SK-N-SH treated with all-trans-retinoic acid at 6 μM for 48 hours (cell line): ENCODE measurements around the gene GPR45.

Experiments
- ATAC-seq: fragments of 200-7000 bp; cut with Tn5 transposase; 3 replicates; pipeline ENCODE4 v1.9.1; 2020; ENCODE audit warnings: mild to moderate bottlenecking, moderate library complexity
- ARNTL ChIP-seq: fragments of 450-650 bp; formaldehyde crosslinking; IDR thresholded peaks from 2 replicates; pipeline ENCODE4 v1.5.0; 2020; ENCODE audit warnings: low read depth, mild to moderate bottlenecking, moderate library complexity, borderline replicate concordance
- BACH2 ChIP-seq: fragments of 250-450 bp; sonication (Bioruptor Pico); IDR thresholded peaks from 2 replicates; pipeline ENCODE4 v1.9.0; 2021; ENCODE audit warnings: mild to moderate bottlenecking, borderline replicate concordance
- CSDC2 ChIP-seq: fragments of 250-450 bp; sonication (Bioruptor Pico); IDR thresholded peaks from 2 replicates; pipeline ENCODE4 v1.5.0; 2020; ENCODE audit warnings: mild to moderate bottlenecking, moderate library complexity
- ESRRG ChIP-seq: fragments of 250-450 bp; sonication (Bioruptor Pico); IDR thresholded peaks from 2 replicates; pipeline ENCODE4 v1.6.1; 2021; ENCODE audit warnings: mild to moderate bottlenecking
- GLIS3 ChIP-seq: fragments of 250-450 bp; sonication (Bioruptor Pico); IDR thresholded peaks from 2 replicates; pipeline ENCODE4 v1.5.0; 2020; ENCODE audit warnings: mild to moderate bottlenecking, moderate library complexity
- ISL1 ChIP-seq: fragments of 250-450 bp; sonication (Bioruptor Pico); IDR thresholded peaks from 2 replicates; pipeline ENCODE4 v2.1.2; 2022; ENCODE audit warnings: mild to moderate bottlenecking, moderate library complexity
- OSR1 ChIP-seq: fragments of 250-450 bp; sonication (Bioruptor Pico); IDR thresholded peaks from 2 replicates; pipeline ENCODE4 v1.8.0; 2022; ENCODE audit warnings: moderate library complexity, mild to moderate bottlenecking, inconsistent platforms
- PPARA ChIP-seq: fragments of 250-450 bp; sonication (Bioruptor Pico); IDR thresholded peaks from 2 replicates; pipeline ENCODE4 v1.5.0; 2020; ENCODE audit warnings: mild to moderate bottlenecking, borderline replicate concordance
- RARB ChIP-seq: fragments of 250-450 bp; sonication (Bioruptor Pico); IDR thresholded peaks from 2 replicates; pipeline ENCODE4 v1.8.0; 2021; ENCODE audit warnings: mild to moderate bottlenecking, moderate library complexity
- SNAI2 ChIP-seq: fragments of 250-450 bp; sonication (Bioruptor Pico); IDR thresholded peaks from 2 replicates; pipeline ENCODE4 v1.5.0; 2020; ENCODE audit warnings: mild to moderate bottlenecking, moderate library complexity
- TCF4 ChIP-seq: fragments of 250-450 bp; sonication (Bioruptor Pico); IDR thresholded peaks from 2 replicates; pipeline ENCODE4 v1.8.0; 2021; ENCODE audit warnings: mild to moderate bottlenecking, moderate library complexity, borderline replicate concordance
- TOX ChIP-seq: fragments of 250-450 bp; sonication (Bioruptor Pico); IDR thresholded peaks from 2 replicates; pipeline ENCODE4 v1.8.0; 2021; ENCODE audit warnings: mild to moderate bottlenecking, moderate library complexity, borderline replicate concordance
- ZC3H10 ChIP-seq: fragments of 250-450 bp; sonication (Bioruptor Pico); IDR thresholded peaks from 2 replicates; pipeline ENCODE4 v1.5.1; 2021; ENCODE audit warnings: mild to moderate bottlenecking, moderate library complexity
- ZFP3 ChIP-seq: fragments of 250-450 bp; sonication (Bioruptor Pico); IDR thresholded peaks from 2 replicates; pipeline ENCODE4 v1.5.0; 2020; ENCODE audit warnings: mild to moderate bottlenecking, moderate library complexity
- ZNF565 ChIP-seq: fragments of 450-650 bp; formaldehyde crosslinking; conservative IDR thresholded peaks from 2 replicates; pipeline ENCODE4 v1.5.0; 2020; ENCODE audit warnings: low read depth, mild to moderate bottlenecking, moderate library complexity
- ZNF70 ChIP-seq: fragments of 450-650 bp; formaldehyde crosslinking; IDR thresholded peaks from 2 replicates; pipeline ENCODE4 v1.5.0; 2020; ENCODE audit warnings: mild to moderate bottlenecking, moderate library complexity
- ZNF8 ChIP-seq: fragments of 450-650 bp; formaldehyde crosslinking; IDR thresholded peaks from 2 replicates; pipeline ENCODE4 v1.5.0; 2020; ENCODE audit warnings: mild to moderate bottlenecking, moderate library complexity
- TF ChIP-seq, protein P1 (sequence below): fragments of 250-450 bp; sonication (Bioruptor Pico); IDR thresholded peaks from 2 replicates; pipeline ENCODE4 v1.5.1; 2020; ENCODE audit warnings: low read depth, mild to moderate bottlenecking, moderate library complexity
- TF ChIP-seq, protein P2 (sequence below): fragments of 250-450 bp; sonication (Bioruptor Pico); IDR thresholded peaks from 2 replicates; pipeline ENCODE4 v1.5.0; 2020; ENCODE audit warnings: mild to moderate bottlenecking, moderate library complexity
- TF ChIP-seq, protein P3 (sequence below): fragments of 250-450 bp; sonication (Bioruptor Pico); IDR thresholded peaks from 2 replicates; pipeline ENCODE4 v1.8.0; 2021; ENCODE audit warnings: low read depth, mild to moderate bottlenecking, moderate library complexity, borderline replicate concordance
- TF ChIP-seq, protein P4 (sequence below): fragments of 250-450 bp; sonication (Bioruptor Pico); IDR thresholded peaks from 2 replicates; pipeline ENCODE4 v1.5.1; 2021; ENCODE audit warnings: mild to moderate bottlenecking, moderate library complexity
- TF ChIP-seq, protein P5 (sequence below): fragments of 250-450 bp; sonication (Bioruptor Pico); IDR thresholded peaks from 2 replicates; pipeline ENCODE4 v1.8.0; 2020; ENCODE audit warnings: mild to moderate bottlenecking, moderate library complexity, borderline replicate concordance

GPR45 gene

DNA sequence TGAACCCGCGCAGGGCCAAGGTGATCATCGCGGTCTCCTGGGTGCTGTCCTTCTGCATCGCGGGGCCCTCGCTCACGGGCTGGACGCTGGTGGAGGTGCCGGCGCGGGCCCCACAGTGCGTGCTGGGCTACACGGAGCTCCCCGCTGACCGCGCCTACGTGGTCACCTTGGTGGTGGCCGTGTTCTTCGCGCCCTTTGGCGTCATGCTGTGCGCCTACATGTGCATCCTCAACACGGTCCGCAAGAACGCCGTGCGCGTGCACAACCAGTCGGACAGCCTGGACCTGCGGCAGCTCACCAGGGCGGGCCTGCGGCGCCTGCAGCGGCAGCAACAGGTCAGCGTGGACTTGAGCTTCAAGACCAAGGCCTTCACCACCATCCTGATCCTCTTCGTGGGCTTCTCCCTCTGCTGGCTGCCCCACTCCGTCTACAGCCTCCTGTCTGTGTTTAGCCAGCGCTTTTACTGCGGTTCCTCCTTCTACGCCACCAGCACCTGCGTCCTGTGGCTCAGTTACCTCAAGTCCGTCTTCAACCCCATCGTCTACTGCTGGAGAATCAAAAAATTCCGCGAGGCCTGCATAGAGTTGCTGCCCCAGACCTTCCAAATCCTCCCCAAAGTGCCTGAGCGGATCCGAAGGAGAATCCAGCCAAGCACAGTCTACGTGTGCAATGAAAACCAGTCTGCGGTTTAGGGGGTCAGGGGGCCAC lies 897 bp downstream of the GPR45 start:
- no peak for ATAC-seq
- TF ChIP-seq ISL1 (CRISPR knock-in tag) = no peak
- no peak for TF ChIP-seq ZNF70
- TF ChIP-seq ARNTL = no peak
- TF ChIP-seq ZC3H10 = no peak
- TF ChIP-seq ZNF565 = no peak
- no peak for TF ChIP-seq TOX (CRISPR knock-in tag)
- no peak for TF ChIP-seq CSDC2 (CRISPR knock-in tag)
- TF ChIP-seq PPARA (CRISPR knock-in tag) = no peak
- TF ChIP-seq BACH2 (CRISPR knock-in tag) = no peak
- TF ChIP-seq SNAI2 = no peak
- TF ChIP-seq, protein P1, sequence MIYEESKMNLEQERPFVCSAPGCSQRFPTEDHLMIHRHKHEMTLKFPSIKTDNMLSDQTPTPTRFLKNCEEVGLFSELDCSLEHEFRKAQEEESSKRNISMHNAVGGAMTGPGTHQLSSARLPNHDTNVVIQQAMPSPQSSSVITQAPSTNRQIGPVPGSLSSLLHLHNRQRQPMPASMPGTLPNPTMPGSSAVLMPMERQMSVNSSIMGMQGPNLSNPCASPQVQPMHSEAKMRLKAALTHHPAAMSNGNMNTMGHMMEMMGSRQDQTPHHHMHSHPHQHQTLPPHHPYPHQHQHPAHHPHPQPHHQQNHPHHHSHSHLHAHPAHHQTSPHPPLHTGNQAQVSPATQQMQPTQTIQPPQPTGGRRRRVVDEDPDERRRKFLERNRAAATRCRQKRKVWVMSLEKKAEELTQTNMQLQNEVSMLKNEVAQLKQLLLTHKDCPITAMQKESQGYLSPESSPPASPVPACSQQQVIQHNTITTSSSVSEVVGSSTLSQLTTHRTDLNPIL = no peak
- TF ChIP-seq ZNF8 (CRISPR knock-in tag) = no peak
- TF ChIP-seq ESRRG = no peak
- TF ChIP-seq, protein P2, sequence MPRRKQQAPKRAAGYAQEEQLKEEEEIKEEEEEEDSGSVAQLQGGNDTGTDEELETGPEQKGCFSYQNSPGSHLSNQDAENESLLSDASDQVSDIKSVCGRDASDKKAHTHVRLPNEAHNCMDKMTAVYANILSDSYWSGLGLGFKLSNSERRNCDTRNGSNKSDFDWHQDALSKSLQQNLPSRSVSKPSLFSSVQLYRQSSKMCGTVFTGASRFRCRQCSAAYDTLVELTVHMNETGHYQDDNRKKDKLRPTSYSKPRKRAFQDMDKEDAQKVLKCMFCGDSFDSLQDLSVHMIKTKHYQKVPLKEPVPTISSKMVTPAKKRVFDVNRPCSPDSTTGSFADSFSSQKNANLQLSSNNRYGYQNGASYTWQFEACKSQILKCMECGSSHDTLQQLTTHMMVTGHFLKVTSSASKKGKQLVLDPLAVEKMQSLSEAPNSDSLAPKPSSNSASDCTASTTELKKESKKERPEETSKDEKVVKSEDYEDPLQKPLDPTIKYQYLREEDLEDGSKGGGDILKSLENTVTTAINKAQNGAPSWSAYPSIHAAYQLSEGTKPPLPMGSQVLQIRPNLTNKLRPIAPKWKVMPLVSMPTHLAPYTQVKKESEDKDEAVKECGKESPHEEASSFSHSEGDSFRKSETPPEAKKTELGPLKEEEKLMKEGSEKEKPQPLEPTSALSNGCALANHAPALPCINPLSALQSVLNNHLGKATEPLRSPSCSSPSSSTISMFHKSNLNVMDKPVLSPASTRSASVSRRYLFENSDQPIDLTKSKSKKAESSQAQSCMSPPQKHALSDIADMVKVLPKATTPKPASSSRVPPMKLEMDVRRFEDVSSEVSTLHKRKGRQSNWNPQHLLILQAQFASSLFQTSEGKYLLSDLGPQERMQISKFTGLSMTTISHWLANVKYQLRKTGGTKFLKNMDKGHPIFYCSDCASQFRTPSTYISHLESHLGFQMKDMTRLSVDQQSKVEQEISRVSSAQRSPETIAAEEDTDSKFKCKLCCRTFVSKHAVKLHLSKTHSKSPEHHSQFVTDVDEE = no peak
- TF ChIP-seq ZFP3 (CRISPR knock-in tag) = no peak
- no peak for TF ChIP-seq OSR1 (CRISPR knock-in tag)
- TF ChIP-seq RARB (CRISPR knock-in tag) = no peak
- TF ChIP-seq, protein P3, sequence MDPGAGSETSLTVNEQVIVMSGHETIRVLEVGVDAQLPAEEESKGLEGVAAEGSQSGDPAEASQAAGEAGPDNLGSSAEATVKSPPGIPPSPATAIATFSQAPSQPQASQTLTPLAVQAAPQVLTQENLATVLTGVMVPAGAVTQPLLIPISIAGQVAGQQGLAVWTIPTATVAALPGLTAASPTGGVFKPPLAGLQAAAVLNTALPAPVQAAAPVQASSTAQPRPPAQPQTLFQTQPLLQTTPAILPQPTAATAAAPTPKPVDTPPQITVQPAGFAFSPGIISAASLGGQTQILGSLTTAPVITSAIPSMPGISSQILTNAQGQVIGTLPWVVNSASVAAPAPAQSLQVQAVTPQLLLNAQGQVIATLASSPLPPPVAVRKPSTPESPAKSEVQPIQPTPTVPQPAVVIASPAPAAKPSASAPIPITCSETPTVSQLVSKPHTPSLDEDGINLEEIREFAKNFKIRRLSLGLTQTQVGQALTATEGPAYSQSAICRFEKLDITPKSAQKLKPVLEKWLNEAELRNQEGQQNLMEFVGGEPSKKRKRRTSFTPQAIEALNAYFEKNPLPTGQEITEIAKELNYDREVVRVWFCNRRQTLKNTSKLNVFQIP (CRISPR knock-in tag) = no peak
- TF ChIP-seq, protein P4, sequence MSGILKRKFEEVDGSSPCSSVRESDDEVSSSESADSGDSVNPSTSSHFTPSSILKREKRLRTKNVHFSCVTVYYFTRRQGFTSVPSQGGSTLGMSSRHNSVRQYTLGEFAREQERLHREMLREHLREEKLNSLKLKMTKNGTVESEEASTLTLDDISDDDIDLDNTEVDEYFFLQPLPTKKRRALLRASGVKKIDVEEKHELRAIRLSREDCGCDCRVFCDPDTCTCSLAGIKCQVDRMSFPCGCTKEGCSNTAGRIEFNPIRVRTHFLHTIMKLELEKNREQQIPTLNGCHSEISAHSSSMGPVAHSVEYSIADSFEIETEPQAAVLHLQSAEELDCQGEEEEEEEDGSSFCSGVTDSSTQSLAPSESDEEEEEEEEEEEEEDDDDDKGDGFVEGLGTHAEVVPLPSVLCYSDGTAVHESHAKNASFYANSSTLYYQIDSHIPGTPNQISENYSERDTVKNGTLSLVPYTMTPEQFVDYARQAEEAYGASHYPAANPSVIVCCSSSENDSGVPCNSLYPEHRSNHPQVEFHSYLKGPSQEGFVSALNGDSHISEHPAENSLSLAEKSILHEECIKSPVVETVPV (CRISPR knock-in tag) = no peak
- TF ChIP-seq, protein P5, sequence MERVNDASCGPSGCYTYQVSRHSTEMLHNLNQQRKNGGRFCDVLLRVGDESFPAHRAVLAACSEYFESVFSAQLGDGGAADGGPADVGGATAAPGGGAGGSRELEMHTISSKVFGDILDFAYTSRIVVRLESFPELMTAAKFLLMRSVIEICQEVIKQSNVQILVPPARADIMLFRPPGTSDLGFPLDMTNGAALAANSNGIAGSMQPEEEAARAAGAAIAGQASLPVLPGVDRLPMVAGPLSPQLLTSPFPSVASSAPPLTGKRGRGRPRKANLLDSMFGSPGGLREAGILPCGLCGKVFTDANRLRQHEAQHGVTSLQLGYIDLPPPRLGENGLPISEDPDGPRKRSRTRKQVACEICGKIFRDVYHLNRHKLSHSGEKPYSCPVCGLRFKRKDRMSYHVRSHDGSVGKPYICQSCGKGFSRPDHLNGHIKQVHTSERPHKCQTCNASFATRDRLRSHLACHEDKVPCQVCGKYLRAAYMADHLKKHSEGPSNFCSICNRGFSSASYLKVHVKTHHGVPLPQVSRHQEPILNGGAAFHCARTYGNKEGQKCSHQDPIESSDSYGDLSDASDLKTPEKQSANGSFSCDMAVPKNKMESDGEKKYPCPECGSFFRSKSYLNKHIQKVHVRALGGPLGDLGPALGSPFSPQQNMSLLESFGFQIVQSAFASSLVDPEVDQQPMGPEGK (CRISPR knock-in tag) = no peak

DNA sequence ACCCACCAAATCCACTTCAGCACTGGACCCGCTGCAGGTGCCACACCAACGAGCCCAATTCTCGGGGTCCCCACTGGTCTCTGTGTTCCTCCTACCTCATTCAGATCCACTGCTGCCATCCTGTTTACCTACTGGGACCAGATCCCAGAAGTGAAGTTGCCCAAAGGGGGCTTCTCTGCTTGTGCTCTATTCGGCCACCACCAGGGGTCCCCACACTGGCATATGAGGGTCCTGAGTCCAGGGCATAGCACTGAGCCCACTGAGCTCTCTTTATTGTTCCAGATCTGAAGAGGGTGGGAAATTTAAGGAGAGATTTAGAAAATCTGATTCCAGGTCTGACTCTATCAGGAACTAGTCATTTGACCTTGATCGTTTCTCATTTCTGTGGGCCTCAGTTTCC lies 2.4 kb downstream of the GPR45 start:
- no peak for TF ChIP-seq ESRRG
- no peak for TF ChIP-seq ISL1 (CRISPR knock-in tag)
- no peak for TF ChIP-seq RARB (CRISPR knock-in tag)
- no peak for TF ChIP-seq ZNF8 (CRISPR knock-in tag)
- TF ChIP-seq CSDC2 (CRISPR knock-in tag) = no peak
- no peak for TF ChIP-seq ZC3H10
- TF ChIP-seq ZNF70 = no peak
- TF ChIP-seq, protein P4 (CRISPR knock-in tag) = no peak
- TF ChIP-seq TCF4 (CRISPR knock-in tag) = no peak
- TF ChIP-seq, protein P3 (CRISPR knock-in tag) = no peak
- TF ChIP-seq ZFP3 (CRISPR knock-in tag) = no peak
- no peak for TF ChIP-seq GLIS3 (CRISPR knock-in tag)
- TF ChIP-seq TOX (CRISPR knock-in tag) = no peak
- TF ChIP-seq, protein P1 = no peak
- no peak for ATAC-seq
